ENCODE results near the gene SLC4A5.

The SLC4A5 gene

DNA sequence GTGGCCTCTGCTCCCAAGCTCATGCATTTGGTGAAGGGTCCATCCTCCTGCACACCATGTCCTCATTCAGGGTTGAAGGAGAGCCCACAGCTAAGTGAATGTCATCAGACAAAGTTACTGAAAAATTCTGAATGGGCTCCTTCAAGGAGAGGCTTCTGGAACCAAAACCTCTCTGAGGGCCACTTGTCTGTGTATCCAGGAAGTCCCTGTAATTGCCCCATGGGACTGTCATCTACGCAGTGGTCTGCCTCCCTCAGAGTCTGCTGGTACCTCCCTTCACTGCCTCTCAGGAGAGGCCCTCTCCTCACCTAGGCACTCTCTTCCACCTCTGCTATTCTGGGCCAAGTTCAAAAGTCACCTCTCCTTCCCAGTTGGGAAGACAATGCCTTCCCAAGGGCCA lies 68.0 kb downstream of the SLC4A5 start:
- no peak for DNase-seq (ENCODE audit: low read depth)
- no peak for TF ChIP-seq POLR2A (IDR thresholded peaks at IDR 0.05; ENCODE audit: extremely low read depth, insufficient read length)
- no peak for TF ChIP-seq MYC (IDR thresholded peaks at IDR 0.05; ENCODE audit: low read depth, low read length)
- TF ChIP-seq, protein P1, sequence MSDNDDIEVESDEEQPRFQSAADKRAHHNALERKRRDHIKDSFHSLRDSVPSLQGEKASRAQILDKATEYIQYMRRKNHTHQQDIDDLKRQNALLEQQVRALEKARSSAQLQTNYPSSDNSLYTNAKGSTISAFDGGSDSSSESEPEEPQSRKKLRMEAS (IDR thresholded peaks at IDR 0.05; ENCODE audit: low read depth, low read length): no peak
- TF ChIP-seq, protein P2, sequence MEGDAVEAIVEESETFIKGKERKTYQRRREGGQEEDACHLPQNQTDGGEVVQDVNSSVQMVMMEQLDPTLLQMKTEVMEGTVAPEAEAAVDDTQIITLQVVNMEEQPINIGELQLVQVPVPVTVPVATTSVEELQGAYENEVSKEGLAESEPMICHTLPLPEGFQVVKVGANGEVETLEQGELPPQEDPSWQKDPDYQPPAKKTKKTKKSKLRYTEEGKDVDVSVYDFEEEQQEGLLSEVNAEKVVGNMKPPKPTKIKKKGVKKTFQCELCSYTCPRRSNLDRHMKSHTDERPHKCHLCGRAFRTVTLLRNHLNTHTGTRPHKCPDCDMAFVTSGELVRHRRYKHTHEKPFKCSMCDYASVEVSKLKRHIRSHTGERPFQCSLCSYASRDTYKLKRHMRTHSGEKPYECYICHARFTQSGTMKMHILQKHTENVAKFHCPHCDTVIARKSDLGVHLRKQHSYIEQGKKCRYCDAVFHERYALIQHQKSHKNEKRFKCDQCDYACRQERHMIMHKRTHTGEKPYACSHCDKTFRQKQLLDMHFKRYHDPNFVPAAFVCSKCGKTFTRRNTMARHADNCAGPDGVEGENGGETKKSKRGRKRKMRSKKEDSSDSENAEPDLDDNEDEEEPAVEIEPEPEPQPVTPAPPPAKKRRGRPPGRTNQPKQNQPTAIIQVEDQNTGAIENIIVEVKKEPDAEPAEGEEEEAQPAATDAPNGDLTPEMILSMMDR (IDR thresholded peaks at IDR 0.05; ENCODE audit: low read depth, low read length): no peak
- H3K4me3 ChIP-seq (ENCODE audit: low read depth, low read length): no peak overlapping the region

DNA sequence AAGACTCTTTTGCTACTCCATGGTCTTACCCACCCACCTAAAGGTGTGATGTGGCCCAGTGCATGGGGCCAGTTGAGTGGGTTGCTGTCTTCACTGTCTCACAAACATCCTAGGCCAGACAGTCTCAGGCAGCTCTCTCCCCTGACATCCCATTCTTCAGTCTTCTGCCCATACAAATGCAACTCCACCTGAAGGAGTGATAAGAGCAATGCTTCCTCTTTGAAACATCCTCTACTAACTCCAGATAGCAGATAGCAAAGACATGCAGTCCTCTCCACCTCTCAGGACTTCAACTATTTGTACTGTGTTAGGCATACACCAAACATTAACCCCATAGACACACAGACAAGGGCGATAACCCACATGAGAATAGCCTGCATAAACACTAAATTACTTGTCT lies 73.5 kb downstream of the SLC4A5 start:
- no peak for DNase-seq (ENCODE audit: low read depth)
- no peak for TF ChIP-seq POLR2A (IDR thresholded peaks at IDR 0.05; ENCODE audit: extremely low read depth, insufficient read length)
- TF ChIP-seq, protein P2 (IDR thresholded peaks at IDR 0.05; ENCODE audit: low read depth, low read length): no peak
- no peak for TF ChIP-seq MYC (IDR thresholded peaks at IDR 0.05; ENCODE audit: low read depth, low read length)
- TF ChIP-seq, protein P1 (IDR thresholded peaks at IDR 0.05; ENCODE audit: low read depth, low read length): no peak
- no peak overlapping the region for H3K4me3 ChIP-seq (ENCODE audit: low read depth, low read length)

DNA sequence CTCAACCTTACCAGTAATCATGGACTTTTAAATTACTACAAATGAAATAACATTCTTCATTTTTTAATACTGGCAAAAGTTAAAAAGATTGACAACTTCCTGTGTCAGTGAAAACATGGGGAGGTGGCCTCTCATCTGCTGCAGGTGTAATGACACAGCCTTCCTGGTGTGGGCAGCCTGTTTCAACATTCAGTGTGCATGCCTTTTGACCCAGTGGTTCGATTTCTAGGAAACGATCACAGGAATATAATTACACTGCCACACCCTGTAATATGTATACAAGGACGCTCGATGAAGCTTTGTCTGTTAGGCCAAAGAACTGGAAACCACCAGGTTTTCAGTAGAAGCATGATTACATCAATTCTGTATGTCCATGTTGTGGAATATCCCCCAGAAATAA lies 76.1 kb downstream of the SLC4A5 start:
- peak; percentile 37 for DNase-seq (ENCODE audit: low read depth)

GRCh38 chr2:74264281-74264680 lies 78.9 kb downstream of the SLC4A5 start:
- no peak overlapping the region for H3K4me3 ChIP-seq (ENCODE audit: low read depth, low read length)
- DNase-seq (ENCODE audit: low read depth): no peak
- TF ChIP-seq, protein P2 (IDR thresholded peaks at IDR 0.05; ENCODE audit: low read depth, low read length): no peak
- TF ChIP-seq MYC (IDR thresholded peaks at IDR 0.05; ENCODE audit: low read depth, low read length): no peak
- TF ChIP-seq, protein P1 (IDR thresholded peaks at IDR 0.05; ENCODE audit: low read depth, low read length): no peak
- no peak for TF ChIP-seq POLR2A (IDR thresholded peaks at IDR 0.05; ENCODE audit: extremely low read depth, insufficient read length)

More for the DNA sequence above, 76.1 kb downstream of the SLC4A5 start:
- no peak overlapping the region for H3K4me3 ChIP-seq (ENCODE audit: low read depth, low read length)
- TF ChIP-seq, protein P1 (IDR thresholded peaks at IDR 0.05; ENCODE audit: low read depth, low read length): no peak
- no peak for TF ChIP-seq POLR2A (IDR thresholded peaks at IDR 0.05; ENCODE audit: extremely low read depth, insufficient read length)
- no peak for TF ChIP-seq MYC (IDR thresholded peaks at IDR 0.05; ENCODE audit: low read depth, low read length)
- TF ChIP-seq, protein P2 (IDR thresholded peaks at IDR 0.05; ENCODE audit: low read depth, low read length): peak; percentile 20

GRCh38 chr2:74262681-74263080 lies 80.5 kb downstream of the SLC4A5 start:
- no peak overlapping the region for H3K4me3 ChIP-seq (ENCODE audit: low read depth, low read length)
- TF ChIP-seq POLR2A (IDR thresholded peaks at IDR 0.05; ENCODE audit: extremely low read depth, insufficient read length) (no peak), MYC (IDR thresholded peaks at IDR 0.05; ENCODE audit: low read depth, low read length) (no peak)
- TF ChIP-seq, protein P2 (IDR thresholded peaks at IDR 0.05; ENCODE audit: low read depth, low read length): no peak
- TF ChIP-seq, protein P1 (IDR thresholded peaks at IDR 0.05; ENCODE audit: low read depth, low read length): no peak
- DNase-seq (ENCODE audit: low read depth): no peak

All from NB4 (cell line).